Measurements from ENCODE around the gene LRRC73. TPM values are rescaled to one million over a fixed set of nuclear protein-coding genes. Genes with fewer than 3 reads are reported as not detected.

Gene LRRC73, protein sequence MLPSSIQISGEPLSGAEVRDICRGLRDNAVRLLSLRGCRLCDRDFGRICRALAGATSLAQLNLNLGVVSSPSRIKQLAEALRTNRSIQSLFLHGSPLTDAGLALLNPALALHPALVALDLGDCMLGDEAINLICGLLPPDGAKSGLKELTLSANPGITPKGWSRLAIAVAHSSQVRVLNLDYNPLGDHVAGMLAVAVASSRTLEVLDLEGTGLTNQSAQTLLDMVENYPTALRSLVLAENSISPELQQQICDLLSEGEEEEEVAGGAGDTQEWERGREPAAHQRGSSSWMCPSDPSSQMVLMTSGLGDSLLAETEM
- 0.79 and 0.81 TPM in 2 replicates for total RNA-seq

DNA sequence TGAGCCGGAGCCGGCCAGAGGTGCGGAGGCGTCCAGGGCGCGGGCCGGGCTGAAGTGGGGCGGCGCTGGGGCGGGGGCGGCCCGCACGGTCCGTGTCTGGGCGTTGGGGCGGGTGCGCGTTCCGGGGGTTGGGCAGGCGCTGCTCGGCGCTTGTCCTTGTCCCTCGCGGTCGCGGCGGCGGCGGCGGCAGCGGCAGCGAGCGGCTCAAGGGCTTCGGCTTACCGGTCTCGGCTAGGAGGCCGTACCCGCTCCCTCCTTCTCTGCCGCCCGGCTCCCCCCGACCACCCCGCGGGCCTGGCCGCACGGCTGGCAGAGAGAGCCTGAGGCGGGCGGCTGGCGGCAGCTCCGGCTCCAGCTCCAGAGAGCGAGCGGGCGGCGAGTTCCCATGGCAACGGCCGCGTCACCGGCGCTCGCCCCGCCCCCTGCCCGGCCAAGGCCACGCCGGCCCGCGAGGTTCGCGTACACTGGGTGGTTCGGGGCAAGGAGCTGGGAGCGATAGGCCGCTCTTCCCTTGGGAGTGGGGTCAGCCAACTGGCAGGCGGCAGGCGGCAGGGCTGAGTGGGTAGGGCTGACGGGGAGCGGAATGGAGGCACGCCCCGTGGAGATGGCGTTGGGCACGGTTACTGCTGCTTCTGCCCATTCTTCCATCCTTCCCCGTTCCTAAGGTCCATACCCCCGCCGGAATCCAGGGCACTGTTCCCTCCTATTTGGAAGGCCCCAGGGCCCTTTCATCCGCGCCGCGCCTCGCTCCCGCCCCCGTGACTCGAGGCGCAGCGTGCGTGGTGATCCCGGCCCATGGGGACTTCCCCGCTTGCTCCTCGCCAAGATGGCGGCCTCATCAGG lies at the start of gene LRRC73:
Gene LRRC73 (minus strand): TSS at position 363 of the 843 bp plus-strand sequence. CDS start 561 bp downstream, outside the sequence.

DNA sequence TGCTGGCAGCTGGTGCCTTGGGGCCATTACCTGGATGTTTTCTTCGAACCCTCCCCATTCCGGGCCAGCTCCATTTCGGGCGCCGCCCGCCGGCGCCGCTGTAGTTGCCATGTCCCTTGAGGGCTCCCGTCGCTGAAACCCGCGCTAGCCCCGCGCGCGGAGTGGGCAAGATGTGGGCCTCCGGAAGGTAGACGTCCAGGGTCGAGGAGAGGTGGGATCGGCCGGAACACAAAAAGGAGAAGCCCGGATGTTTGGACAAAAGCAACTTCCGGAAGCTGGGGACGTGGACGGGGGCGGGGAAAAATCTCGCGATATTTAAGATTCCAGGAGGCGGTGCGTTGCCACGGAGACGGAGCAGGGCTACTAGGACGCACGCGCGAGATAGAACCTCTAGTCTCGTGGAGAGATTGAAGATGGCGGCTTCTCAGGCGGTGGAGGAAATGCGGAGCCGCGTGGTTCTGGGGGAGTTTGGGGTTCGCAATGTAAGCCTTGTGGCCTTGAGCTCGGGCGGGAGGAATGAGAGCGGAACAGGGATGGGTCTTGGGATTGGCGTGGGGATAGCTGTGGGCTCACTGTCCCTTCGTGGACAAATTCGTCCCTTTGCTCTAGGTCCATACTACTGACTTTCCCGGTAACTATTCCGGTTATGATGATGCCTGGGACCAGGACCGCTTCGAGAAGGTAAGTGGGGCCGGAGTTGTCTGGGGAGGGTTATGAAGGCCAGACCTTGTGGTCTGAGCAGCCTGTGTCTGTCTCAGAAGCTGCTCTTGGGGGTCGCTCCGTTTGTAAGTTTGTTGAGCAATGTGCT lies 6.8 kb upstream of the LRRC73 start, which contains the start of the genes POLR1C and YIPF3:
Gene POLR1C (plus strand): TSS at position 393 of the 808 bp plus-strand sequence. CDS start 21 bp downstream, at position 414.
Gene YIPF3 (minus strand): TSS at position 230 of the 808 bp plus-strand sequence. CDS start 119 bp downstream, at position 111.

DNA sequence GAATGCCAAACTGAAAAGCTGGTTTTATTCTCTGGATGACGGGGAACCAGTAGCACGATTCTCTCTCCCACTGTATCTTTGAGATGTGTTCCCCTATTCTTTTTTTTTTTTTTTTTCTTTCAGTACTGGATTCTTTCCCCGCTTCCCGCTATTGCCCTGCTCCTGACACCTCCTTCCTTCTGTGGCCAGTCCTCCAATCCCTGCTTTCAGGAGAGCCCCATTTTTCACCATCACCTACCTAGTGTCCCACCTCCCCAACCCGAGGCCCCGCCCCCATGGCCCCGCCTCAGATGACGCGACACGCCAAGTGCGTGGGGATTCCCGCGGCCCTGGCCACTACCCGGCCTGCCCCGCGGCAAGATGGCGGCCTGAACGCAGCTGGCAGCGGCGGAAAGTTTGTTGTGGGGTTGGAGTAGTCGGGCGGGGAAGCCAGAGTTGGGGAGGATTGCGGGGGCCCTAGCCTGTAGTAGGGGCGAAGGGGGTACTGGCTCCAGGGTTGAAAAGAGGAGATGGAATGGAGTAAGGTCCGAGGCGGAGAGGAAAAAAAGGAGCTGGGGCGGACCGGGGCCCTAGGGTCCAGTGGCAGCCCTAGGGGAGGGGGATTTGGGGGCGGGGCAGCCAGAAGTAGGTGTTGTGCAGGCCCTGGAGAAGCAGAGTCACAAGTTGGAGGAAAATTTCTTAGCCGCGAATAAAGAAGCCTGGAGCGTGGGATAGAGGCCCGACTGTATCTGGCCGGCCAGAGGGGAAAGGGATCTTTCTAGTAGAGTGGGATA lies 32.7 kb downstream of the LRRC73 start, which contains the start of gene TJAP1:
Gene TJAP1 (plus strand): TSS at position 336 of the 773 bp plus-strand sequence. CDS start 21,432 bp downstream, outside the sequence.

Other genes starting within 250 kb of the LRRC73 start
- gene SLC22A7, start 212.1 kb downstream of the LRRC73 start, total RNA-seq, result not detected in 2 replicates
- 0.13 and 0.19 TPM in 2 replicates for gene CRIP3, start 201.5 kb downstream of the LRRC73 start, total RNA-seq
- 5.5 and 6.8 TPM in 2 replicates for gene ZNF318, start 140.7 kb downstream of the LRRC73 start, total RNA-seq
- gene ABCC10, start 82.8 kb downstream of the LRRC73 start, total RNA-seq, result 20.3 and 23.0 TPM in 2 replicates
- gene DLK2, start 54.8 kb downstream of the LRRC73 start, total RNA-seq, result 0.12 TPM in 1 of 2 replicates, not detected in the other
- gene TJAP1, start 32.8 kb downstream of the LRRC73 start, total RNA-seq, result 10.7 and 11.4 TPM in 2 replicates
- gene YIPF3, start 6.6 kb upstream of the LRRC73 start, total RNA-seq, result 111 and 132 TPM in 2 replicates
- gene POLR1C, start 6.7 kb upstream of the LRRC73 start, total RNA-seq, result 20.0 and 26.4 TPM in 2 replicates
- gene XPO5, start 65.7 kb upstream of the LRRC73 start, total RNA-seq, result 12.7 and 19.7 TPM in 2 replicates
- 17.0 and 18.4 TPM in 2 replicates for gene POLH, start 65.8 kb upstream of the LRRC73 start, total RNA-seq
- gene GTPBP2, start 118.9 kb upstream of the LRRC73 start, total RNA-seq, result 46.4 and 47.8 TPM in 2 replicates
- gene MAD2L1BP, start 125.5 kb upstream of the LRRC73 start, total RNA-seq, result 15.4 and 18.1 TPM in 2 replicates
- 0.40 and 0.44 TPM in 2 replicates for gene RSPH9, start 134.7 kb upstream of the LRRC73 start, total RNA-seq
- gene MRPS18A, start 177.4 kb upstream of the LRRC73 start, total RNA-seq, result 39.5 and 42.5 TPM in 2 replicates

Measured in aortic smooth muscle cell (primary cell).